Peyer's patch (tissue), 4 donors: ENCODE measurements around the gene SPRR5.

ENCODE experiments used
- POLR2A ChIP-seq, 2 donors: fragments of 450-650 bp; IDR thresholded peaks; one replicate each; pipeline ENCODE4 v1.5.1; 2017; ENCODE audit warnings: antibody characterized with exemption in 2 of 2, mild to moderate bottlenecking in 2 of 2, moderate library complexity in 2 of 2
- TF ChIP-seq, protein P1 (sequence below), 6 experiments: fragments of 450-650 bp in 4 of 6; fragments of 200-600 bp in 2 of 6; sonication (generic) in 1 of 6; IDR thresholded peaks; one replicate each; pipeline ENCODE4 v1.5.1; 2017 to 2019; ENCODE audit warnings: antibody characterized with exemption in 6 of 6, mild to moderate bottlenecking in 3 of 6, moderate library complexity in 1 of 6

DNA sequence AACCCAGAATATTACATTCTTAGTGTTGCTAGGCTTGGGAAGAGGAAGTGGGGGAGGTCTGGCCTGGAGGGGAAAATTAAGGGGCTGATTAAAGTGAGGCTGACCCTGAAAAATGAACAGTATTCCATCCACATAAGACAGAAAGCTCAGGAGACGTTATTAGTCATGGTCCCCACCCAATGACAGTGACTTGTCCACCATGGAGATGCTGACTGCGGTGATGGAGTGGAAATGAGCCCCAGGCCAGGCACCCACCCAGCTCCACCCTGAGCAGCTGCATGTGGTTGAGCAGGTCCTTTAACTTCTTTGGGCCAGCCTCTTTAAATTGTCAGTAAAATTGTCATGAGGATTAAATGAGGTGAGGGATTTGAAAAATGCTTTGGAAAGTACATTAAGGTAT is 22.0 kb downstream of the SPRR5 start:
- TF ChIP-seq, protein P1, sequence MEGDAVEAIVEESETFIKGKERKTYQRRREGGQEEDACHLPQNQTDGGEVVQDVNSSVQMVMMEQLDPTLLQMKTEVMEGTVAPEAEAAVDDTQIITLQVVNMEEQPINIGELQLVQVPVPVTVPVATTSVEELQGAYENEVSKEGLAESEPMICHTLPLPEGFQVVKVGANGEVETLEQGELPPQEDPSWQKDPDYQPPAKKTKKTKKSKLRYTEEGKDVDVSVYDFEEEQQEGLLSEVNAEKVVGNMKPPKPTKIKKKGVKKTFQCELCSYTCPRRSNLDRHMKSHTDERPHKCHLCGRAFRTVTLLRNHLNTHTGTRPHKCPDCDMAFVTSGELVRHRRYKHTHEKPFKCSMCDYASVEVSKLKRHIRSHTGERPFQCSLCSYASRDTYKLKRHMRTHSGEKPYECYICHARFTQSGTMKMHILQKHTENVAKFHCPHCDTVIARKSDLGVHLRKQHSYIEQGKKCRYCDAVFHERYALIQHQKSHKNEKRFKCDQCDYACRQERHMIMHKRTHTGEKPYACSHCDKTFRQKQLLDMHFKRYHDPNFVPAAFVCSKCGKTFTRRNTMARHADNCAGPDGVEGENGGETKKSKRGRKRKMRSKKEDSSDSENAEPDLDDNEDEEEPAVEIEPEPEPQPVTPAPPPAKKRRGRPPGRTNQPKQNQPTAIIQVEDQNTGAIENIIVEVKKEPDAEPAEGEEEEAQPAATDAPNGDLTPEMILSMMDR (IDR thresholded peaks at IDR 0.05) = no peak
- no peak for TF ChIP-seq POLR2A (IDR thresholded peaks at IDR 0.05)
